Heart left ventricle (tissue), 13 donors: ENCODE results near the gene DCK.

Experiments used
- POLR2A ChIP-seq, 2 donors: fragments of 450-650 bp; IDR thresholded peaks; one replicate each; pipeline ENCODE4 v1.6.1; 2017; ENCODE audit warnings: antibody characterized with exemption in 2 of 2, mild to moderate bottlenecking in 2 of 2, moderate library complexity in 2 of 2
- TF ChIP-seq, protein P1 (sequence below), 12 donors: fragments of 200-600 bp; sonication (generic) in 4 of 12; IDR thresholded peaks; one replicate each; pipeline versions ENCODE4 v1.5.0 to v1.8.0; 2018 to 2022; ENCODE audit warnings: antibody characterized with exemption in 12 of 12, mild to moderate bottlenecking in 5 of 12
- donor health status: ischemic (EF 13 %, LVEDD 7.1; RV severe dilation, severe dysfunction).
- donor health status: DM: no; HTN: yes; CAD: no.
- donor health status: DM: no; HTN: no; CAD: no.
- donor health status: ischemic (EF 25% LVEDD 6.9; RV normal size, moderate dysfunction).
- donor health status: ischemic (EF 25% LVEDD 5.7; RV mildly dilated, moderate dysfunction).
- donor health status: ischemic (EF 35%, LVEDD 5.7; RV mildly dilated, moderate dysfunction).
- donor health status: nonischemic (EF 11% LVEDD 7.7; RV severe dilation, severe dysfunction).
- donor health status: DM: yes; HTN: yes; CAD: no.
- donor health status: PGD.
- donor health status: ischemic (EF 29% LVEDD 5.4; RV normal size, mild dysfunction).
- donor health status: nonischemic (EF 23%, LVEDD 6.1; RV moderate dilation, normal function).

DNA sequence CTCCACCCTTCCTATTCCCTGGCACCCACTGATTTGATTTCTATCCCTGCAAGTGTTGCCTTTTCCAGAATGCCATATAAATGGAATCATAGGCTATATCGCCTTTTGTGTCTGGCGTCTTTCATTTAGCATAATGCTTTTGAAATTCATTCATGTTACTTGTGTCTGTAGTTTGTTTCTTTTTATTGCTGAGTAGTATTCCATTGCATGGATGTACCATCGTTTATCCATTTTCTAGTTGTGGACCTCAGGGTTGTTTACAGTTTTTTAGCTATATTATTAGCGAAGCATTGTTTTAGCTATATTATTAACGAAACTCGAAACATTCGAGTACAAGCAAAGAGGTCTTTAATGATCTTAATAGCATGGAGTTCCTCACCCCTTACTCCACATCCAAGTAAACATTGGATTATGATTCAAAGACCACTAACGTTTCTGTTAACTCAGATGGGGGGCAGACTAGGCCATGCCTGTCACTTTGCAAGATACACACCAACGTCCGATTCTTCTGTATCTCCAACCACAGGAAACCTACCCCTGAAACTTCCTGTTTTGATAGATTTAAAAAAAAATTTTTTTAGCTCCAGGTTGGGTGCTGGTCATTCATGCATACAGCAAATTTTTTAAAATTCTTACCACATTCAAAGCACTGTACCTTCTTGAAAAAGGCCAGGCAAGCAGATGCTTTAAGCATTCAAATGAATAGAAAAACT lies 1.1 kb downstream of the DCK start:
- no peak for TF ChIP-seq POLR2A (IDR thresholded peaks at IDR 0.05)
- TF ChIP-seq, protein P1, sequence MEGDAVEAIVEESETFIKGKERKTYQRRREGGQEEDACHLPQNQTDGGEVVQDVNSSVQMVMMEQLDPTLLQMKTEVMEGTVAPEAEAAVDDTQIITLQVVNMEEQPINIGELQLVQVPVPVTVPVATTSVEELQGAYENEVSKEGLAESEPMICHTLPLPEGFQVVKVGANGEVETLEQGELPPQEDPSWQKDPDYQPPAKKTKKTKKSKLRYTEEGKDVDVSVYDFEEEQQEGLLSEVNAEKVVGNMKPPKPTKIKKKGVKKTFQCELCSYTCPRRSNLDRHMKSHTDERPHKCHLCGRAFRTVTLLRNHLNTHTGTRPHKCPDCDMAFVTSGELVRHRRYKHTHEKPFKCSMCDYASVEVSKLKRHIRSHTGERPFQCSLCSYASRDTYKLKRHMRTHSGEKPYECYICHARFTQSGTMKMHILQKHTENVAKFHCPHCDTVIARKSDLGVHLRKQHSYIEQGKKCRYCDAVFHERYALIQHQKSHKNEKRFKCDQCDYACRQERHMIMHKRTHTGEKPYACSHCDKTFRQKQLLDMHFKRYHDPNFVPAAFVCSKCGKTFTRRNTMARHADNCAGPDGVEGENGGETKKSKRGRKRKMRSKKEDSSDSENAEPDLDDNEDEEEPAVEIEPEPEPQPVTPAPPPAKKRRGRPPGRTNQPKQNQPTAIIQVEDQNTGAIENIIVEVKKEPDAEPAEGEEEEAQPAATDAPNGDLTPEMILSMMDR (IDR thresholded peaks at IDR 0.05): no peak
